ENCODE measurements around the gene SLC6A9.

DNA sequence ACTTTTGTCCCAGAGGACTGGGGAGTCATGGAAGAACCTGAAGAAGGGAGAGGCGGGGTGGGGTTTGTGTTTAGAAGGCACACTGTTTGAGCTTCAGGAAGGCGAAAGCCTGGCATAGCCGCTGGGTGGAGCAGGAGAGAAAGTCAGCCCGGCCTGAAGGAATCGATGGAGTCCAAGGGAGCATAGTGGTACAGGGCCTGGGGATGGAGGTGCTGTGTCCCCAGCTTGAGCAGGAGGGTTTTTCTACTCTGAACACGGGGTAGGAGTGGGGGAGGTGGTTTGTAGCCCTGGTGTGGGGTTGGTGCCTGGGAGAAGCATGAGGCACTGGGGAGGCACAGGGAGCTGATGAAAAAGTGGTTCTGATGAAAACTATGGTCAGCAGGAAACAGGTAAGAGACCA lies 44.5 kb downstream of the SLC6A9 start:
- TF ChIP-seq TARDBP (IDR thresholded peaks at IDR 0.05) (no peak), SP1 (IDR thresholded peaks at IDR 0.05) (no peak), ZNF384 (IDR thresholded peaks at IDR 0.05) (no peak), FOXM1 (IDR thresholded peaks at IDR 0.05; ENCODE audit: borderline replicate concordance) (no peak), ARNT (IDR thresholded peaks at IDR 0.05) (no peak), SUZ12 (IDR thresholded peaks at IDR 0.05) (no peak), BHLHE40 (IDR thresholded peaks at IDR 0.05; ENCODE audit: borderline replicate concordance) (no peak), FOXK2 (IDR thresholded peaks at IDR 0.05) (no peak), HDGF (IDR thresholded peaks at IDR 0.05; ENCODE audit: borderline replicate concordance) (no peak), FOXA1 (IDR thresholded peaks at IDR 0.05) (no peak), NFRKB (IDR thresholded peaks at IDR 0.05) (no peak)
- TF ChIP-seq, protein P1, sequence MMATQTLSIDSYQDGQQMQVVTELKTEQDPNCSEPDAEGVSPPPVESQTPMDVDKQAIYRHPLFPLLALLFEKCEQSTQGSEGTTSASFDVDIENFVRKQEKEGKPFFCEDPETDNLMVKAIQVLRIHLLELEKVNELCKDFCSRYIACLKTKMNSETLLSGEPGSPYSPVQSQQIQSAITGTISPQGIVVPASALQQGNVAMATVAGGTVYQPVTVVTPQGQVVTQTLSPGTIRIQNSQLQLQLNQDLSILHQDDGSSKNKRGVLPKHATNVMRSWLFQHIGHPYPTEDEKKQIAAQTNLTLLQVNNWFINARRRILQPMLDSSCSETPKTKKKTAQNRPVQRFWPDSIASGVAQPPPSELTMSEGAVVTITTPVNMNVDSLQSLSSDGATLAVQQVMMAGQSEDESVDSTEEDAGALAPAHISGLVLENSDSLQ (IDR thresholded peaks at IDR 0.05) = no peak
